AG09319 (cell line): ENCODE data around the gene DENND5B.
"Not testable (repeated sequence)": the region's sequence is repeated elsewhere in the genome, so short reads cannot be mapped to it uniquely, and the experiment has no call there.

Source experiments
- DNase-seq: peaks from one replicate; pipeline ENCODE4 v3.0.0-alpha.2; 2010; ENCODE audit warnings: low read depth; ENCODE audit errors: extremely low read depth
- TF ChIP-seq, protein P1 (sequence below): IDR thresholded peaks from 2 replicates; pipeline ENCODE4 v1.5.1; 2011; ENCODE audit warnings: low read depth, mild to moderate bottlenecking, inconsistent platforms, low read length, moderate library complexity

The DENND5B gene

DNA sequence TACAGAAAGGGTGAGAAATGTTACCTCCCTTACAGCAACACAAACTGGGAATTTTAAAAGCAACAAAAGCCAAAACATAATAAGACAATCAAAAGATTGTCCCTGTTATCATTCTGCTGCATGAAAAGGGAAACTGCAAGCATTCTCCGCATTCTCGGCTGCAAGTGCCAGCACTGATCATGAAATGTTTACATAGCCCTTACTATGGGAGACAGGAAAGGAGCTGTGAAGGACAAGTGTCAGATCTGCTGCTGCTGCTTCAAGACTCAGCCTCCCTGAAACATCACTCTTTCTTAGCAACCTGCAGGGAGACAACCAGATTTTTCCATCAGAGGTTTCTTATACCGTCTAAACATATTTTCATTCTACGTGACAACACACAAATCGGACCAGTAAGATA lies 20.1 kb downstream of the DENND5B start:
- TF ChIP-seq, protein P1, sequence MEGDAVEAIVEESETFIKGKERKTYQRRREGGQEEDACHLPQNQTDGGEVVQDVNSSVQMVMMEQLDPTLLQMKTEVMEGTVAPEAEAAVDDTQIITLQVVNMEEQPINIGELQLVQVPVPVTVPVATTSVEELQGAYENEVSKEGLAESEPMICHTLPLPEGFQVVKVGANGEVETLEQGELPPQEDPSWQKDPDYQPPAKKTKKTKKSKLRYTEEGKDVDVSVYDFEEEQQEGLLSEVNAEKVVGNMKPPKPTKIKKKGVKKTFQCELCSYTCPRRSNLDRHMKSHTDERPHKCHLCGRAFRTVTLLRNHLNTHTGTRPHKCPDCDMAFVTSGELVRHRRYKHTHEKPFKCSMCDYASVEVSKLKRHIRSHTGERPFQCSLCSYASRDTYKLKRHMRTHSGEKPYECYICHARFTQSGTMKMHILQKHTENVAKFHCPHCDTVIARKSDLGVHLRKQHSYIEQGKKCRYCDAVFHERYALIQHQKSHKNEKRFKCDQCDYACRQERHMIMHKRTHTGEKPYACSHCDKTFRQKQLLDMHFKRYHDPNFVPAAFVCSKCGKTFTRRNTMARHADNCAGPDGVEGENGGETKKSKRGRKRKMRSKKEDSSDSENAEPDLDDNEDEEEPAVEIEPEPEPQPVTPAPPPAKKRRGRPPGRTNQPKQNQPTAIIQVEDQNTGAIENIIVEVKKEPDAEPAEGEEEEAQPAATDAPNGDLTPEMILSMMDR, result no peak
- no peak for DNase-seq

DNA sequence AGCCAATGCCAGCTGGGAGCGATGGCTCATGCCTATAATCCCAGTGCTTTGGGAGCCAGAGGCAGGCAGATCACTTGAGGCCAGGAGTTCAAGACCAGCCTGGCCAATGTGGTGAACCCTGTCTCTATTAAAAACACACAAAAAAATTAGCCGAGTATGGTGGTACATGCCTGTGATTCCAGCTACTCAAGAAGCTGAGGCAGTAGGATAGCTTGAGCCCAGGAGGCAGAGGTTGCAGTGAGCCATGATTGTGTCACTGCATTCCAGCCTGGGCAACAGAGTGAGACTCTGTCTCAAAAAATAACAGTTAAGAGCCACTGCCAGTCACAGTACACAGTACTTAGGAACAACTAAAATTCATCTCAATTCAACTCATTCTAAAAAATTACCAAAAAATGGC lies 21.4 kb downstream of the DENND5B start:
- not testable (repeated sequence) for DNase-seq

DNA sequence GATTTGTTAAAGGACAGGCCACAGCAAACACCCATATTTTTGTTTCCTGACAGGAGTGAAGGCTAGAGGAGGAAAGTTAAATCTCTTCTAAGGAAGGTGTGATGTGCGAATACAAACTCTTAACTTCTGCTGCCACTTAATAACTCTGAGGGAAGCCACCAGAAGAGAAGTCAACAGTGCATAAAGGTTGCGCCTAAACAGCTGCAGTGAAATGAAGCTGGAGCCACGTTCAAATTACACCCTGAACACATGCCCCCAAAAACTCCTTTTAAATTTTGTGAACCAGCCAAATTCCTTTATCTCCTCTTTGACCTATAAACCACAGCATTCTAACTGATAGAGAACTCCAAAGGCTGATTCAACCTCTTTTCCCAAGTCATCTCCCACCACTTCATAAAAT lies 22.4 kb downstream of the DENND5B start:
- DNase-seq, result no peak
- TF ChIP-seq, protein P1, result no peak

DNA sequence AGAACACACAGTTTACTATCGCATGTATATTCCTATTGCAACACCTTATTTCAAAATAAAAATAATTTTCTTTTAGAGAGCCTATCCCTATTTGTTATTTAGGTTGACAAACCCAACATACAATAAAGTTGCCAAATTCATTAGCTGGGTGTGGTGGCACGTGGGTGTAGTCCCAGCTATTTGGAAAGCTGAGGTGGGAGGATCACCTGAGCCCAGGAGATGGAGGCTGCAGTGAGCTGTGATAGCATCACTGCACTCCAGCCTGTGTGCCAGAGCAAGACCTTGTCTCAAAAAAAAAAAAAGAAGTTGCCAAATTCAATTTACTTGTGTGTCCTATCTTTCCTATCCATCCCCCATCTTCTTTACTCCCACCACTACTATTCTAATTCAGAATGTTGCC lies 23.9 kb downstream of the DENND5B start:
- TF ChIP-seq, protein P1, result no peak
- no peak for DNase-seq

DNA sequence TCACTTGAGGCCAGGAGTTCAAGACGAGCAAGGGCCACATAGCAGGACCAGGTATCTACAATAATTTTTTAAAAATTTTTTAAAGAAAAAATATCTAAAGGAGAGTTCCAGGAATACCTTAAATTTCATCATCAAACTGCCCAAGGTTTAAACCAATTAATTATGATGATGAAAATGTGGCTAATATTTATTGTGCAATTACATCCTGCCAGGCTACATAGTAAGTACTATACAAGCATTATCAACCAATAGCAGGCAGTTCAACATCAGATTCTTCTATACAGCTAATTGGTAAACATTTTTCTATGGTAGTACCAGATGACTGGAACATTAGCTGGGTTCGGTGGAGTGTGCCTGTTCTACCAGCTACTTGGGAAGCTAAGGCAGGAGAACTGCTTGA lies 24.4 kb downstream of the DENND5B start:
- no peak for DNase-seq
- TF ChIP-seq, protein P1, result no peak

DNA sequence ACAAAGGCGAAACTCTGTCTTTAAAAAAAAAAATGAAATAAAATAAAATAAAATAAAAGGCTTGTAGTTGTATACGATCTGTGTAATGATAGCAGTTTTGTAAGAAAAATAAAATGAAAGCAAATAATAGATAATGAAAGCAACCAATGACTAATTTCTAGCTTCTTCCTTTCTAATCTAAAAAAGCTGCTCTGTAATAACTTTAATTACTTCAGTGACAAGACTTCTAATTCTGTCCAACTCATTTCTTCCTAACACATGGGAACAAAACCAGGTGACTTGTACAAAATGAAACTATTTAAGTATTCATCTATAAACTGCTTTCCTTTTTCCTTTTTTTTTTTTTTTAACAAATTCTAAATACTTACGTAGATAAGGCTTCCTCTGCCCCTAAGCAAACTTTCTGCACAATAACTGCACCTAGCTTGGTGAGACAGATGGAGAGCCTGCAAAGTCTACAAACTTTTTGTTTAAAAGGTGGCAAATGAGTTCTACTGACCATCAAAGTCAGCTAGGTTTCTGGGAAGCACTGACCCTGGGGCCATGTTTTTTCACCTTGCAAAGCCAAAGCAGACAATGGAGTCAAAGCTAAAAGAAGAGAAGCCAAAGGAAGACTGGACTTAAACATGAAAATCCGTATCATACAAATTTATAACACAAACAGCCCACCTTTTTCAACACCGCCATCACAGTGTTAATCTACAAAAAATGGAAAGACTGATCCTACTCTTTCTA lies 28.2 kb downstream of the DENND5B start:
- DNase-seq, result no peak
- TF ChIP-seq, protein P1, result no peak

DNA sequence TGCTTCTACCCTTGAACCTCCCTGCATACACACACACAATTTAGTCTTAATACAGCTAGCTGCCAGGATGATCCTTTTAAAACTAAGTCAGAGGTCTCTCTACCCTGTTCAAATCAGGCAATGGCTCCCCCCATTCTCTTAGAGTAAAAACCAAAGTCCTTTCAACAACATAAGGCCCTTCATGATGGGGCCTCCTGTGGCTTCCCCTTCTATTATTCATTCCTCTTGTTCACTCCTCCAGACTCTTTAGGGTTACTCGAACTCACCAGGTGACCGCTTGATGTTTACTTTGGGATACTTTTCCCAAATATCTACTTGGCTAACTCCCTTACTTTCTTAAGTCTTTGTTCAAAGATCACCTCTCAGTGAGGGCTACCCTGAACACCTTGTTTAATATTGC lies 30.4 kb downstream of the DENND5B start:
- DNase-seq, result no peak
- TF ChIP-seq, protein P1, result no peak

DNA sequence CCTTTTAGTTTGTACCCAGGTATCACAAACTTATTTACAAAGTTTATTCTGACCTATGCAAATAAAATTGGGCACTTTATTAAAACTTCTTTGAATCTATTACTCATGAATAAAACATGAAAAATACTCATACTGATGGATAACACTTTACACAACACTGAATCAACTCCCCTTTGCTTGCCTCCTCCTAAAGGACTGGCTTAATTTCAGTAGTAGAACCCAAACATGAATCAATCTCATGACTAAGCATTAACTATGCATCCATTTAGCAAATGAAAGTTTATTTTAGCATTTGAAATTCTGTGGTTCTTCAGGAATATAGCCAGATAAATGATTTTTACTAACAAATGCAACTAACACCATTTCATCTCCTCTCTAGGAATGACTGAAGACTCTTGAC lies 32.4 kb downstream of the DENND5B start:
- DNase-seq, result no peak
- TF ChIP-seq, protein P1, result no peak
